Measurements from ENCODE around the gene ZSCAN22.
"Not testable (repeated sequence)": the region's sequence is repeated elsewhere in the genome, so short reads cannot be mapped to it uniquely, and the experiment has no call there.

The ZSCAN22 gene

DNA sequence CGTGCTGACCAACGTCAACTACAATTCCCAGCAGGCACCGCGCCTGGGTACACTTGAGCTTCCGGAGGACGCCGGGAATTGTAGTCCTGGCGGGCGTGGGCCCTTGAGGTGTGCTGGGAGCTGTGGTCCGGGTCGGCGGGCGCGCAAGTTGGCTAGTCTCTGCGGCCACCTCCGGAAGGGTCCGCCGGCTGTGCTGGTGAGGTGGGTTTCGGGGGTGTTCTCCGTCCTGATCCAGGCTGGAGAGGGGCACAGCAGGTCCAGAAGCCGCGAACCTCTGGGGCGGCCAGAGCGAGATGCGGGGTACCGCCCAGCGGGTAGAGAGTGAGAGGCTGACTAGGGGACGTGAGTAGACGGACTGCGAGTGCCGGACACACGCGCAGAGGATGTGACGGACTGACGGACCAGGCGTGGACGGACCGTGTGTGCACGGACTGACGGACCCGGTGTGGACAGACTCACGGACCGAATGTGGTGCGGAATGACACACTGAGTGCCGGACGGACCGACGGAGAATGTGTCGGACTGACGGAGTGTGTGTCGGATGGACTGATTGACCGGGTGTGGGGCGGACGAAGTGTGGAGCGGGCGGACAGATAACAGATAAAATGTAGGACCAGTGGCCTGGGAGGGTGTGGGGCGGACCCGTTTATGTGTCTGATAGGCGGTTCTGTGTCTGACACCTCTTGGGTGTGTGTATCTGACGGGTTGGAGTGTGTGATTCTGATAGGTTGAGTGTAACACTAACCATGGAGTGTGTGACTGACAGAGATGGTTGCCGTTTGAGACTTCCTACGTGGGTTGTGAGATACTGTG is at the start of gene ZSCAN22:
TSS of gene ZSCAN22 (plus strand) at position 81 of the 813 bp plus-strand sequence. CDS start 7,809 bp downstream, outside the sequence.
- peak; percentile 72 to 87 for DNase-seq (ENCODE audit: low read depth in 1 of 2, low spot score in 1 of 2)

DNA sequence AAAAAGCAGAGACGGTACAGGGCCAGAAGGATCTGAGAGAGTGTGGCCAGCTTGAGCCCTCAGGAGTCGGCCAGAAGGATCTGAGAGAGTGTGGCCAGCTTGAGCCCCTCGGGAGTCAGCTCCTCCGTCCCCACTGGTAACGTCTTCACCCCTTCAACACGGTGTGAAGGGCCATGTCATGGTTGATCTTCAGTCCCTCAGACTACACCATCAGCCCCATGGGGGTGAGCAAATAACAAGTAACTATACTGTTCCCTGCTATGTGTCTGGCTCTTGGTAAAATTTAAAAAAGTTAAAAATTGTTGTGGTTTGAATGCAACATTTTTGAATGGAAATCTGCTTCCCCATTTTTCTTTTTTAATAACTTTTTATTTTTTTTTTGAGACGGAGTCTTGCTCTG is 49.6 kb upstream of the ZSCAN22 start:
- no peak for DNase-seq (ENCODE audit: low read depth in 1 of 2, low spot score in 1 of 2)

DNA sequence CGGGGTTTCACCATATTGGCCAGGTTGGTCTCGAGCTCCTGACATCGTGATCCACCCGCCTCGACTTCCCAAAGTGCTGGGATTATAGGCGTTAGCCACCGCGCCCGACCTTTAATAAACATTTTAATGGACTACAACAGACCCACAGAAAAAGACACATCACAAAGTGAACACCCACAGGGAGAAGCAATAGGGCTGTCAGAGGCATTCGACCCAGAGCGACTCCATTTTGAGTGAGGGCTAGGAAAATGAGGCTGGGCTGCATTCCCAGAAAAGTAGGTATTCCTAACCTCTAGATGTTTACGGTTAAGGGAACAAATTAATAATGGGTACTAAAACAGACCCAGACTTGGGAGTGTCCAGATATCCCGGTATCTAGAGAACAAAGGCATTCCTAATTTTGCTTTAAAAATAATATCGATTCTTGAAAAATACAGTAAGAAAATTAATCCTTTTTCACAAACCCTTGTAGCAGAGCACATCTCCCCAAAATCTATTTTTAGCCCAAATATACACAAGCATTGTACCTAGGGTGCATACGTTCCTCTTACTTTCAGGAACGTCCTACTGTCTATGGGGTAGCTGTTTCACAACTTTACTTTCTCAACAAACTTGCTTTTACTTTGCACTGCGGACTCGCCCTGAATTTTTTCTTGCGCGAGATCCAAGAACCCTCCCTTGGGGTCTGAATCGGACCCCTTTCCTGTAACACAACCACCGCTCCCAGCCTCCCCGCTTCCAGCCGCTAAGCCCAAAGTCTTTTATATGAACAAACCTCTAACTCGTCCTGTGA is 48.9 kb upstream of the ZSCAN22 start:
- DNase-seq (ENCODE audit: low read depth in 1 of 2, low spot score in 1 of 2): no peak

GRCh38 chr19:58278541-58279041 is 48.2 kb upstream of the ZSCAN22 start, which contains the start of gene ZNF8:
ZNF8 (plus strand) TSS chr19:58278955; CDS start chr19:58279082, 127 bp downstream.
- DNase-seq (ENCODE audit: low read depth in 1 of 2, low spot score in 1 of 2): peak; percentile 88 to 97

GRCh38 chr19:58279042-58279924 is 47.5 kb upstream of the ZSCAN22 start:
- DNase-seq (ENCODE audit: low read depth in 1 of 2, low spot score in 1 of 2): peak; percentile 1 to 27

DNA sequence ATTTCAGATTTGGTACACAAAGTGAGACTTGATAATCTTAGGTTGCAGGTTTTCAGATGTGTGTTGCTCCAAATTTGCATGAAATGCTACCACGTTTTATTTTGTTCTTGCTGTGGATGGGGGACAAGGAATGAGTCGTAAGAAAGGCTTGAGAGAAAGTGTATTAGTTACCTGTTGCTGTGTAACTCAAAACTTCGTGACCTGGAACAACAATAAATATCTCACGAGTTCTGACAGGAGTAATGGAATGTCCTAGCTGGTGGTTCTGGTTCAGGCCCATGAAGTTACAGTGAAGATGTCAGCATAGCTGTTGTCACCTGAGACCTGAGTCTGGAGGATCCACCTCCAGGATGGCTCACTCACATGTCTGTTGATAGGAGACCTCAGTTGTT is 46.9 kb upstream of the ZSCAN22 start:
- no peak for DNase-seq (ENCODE audit: low read depth in 1 of 2, low spot score in 1 of 2)

DNA sequence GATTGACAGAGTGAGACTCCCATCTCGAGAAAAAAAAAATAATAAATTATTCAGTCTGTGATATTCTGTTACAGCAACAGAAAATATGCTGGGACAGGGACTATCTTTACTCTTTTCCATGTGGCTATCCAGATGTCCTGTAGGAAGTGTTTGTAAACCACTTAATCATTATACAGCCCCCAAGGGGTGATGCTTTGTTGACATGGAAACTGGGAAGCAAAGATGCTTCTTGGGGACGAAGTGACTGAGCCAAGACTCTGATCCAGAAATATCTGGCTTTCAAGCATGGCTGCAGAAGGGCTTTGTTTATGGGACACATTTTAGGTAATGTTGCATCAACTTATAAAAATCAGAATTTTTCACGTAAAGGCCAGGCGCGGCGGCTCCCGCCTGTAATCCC is 42.6 kb upstream of the ZSCAN22 start:
- DNase-seq (ENCODE audit: low read depth in 1 of 2, low spot score in 1 of 2): no peak

DNA sequence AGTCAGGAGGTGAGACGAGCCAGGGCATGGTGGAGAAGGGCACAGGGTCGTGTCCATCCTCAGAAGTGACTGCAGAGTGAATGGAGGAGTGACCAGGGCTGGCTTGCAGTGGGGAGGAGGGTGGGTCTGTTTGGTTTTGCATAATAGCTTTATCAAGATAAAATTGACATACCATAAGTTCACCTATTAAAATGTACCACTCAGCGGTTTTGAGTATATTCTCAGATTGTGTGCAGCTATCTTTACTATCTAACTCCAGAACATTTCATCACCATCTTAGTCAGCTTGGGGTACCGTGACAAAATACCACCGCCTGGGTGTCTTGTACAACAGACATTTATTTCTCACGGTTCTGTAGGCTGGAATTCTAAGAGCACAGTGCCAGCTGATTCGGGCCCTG is 34.9 kb upstream of the ZSCAN22 start:
- no peak for DNase-seq (ENCODE audit: low read depth in 1 of 2, low spot score in 1 of 2)

GRCh38 chr19:58294743-58295374 is 31.9 kb upstream of the ZSCAN22 start:
- no peak for DNase-seq (ENCODE audit: low read depth in 1 of 2, low spot score in 1 of 2)

GRCh38 chr19:58296104-58296503 is 30.7 kb upstream of the ZSCAN22 start:
- DNase-seq (ENCODE audit: low read depth in 1 of 2, low spot score in 1 of 2): no peak

- no peak for DNase-seq (ENCODE audit: low read depth in 1 of 2, low spot score in 1 of 2)
Measured at GRCh38 chr19:58300620-58301019, 26.2 kb upstream of the ZSCAN22 start.

DNA sequence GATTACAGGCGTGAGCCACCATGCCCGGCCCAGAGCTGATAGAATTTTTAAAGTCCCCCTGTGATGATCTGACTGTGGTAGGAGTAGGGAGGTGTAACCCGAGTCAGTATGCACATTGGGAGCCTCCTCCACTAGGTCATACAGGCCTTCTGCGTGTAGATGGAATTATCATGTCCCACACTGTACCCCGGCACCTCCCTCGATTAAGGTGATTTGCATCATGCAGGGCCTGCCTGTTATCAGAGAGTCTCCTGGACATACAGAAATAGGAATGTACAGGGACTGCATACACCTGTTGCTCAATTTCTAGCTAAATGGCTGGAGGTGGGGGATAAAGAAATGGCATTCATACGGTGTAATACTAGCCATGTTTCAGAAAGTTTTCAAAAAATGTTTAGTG is 22.5 kb upstream of the ZSCAN22 start:
- DNase-seq (ENCODE audit: low read depth in 1 of 2, low spot score in 1 of 2): no peak

DNA sequence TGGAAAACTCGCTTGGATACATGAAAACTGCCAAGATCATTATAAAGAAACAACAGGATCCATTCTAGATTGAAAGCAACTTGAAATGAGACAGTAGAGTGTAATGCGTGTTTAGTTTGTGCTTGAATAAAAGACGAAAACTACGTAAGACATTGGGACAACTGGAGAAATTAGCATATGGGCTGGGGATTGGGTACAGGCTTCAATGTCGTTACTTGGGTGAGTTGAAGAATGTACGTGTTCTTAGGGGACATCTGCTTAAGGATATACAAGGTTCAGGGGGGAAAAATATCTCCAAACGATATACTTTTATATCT is 22.1 kb upstream of the ZSCAN22 start:
- DNase-seq (ENCODE audit: low read depth in 1 of 2, low spot score in 1 of 2): no peak

DNA sequence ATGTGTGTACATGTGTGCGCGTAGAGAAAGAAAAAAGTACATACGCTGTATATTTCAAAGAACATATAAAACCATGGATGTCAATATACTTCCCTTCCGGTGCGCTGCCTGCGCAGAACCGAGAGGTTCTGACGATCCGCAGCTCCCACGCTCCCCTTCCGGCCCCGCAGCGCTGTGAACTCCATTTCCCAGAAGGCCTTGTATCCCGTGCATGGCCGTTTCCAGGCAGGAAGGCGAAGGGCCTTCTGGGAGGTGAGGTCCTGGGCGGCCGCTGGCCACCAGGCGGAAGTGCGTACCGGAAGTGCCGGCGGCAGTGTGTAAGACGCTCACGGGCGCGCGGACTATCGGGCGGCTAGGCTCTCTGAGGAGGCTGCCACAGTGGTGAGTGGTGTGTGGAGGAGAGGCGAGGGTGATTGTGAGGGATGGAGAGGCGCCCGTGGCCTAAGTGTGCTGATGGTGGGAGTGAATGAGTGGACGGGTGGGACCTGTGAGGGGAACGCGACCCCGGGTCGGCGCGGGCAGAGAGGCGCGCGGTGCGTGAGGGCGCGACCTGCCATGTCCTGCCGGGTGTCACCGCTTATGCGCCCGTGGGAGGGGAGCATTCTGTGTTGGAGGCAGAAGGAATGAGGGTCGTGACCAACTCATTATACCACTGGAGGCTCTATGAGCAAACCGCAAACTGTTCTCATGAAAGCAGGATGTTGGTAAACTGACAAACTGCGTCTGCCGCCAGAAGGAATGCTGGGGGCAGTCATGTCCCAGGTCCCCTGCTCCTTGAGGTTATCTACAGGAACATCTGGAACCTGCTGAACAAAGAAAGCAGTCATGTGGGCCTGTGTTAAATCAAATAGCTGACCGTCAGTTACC is 21.5 kb upstream of the ZSCAN22 start, which contains the start of gene ERVK3-1:
TSS of gene ERVK3-1 (plus strand) at position 313 of the 867 bp plus-strand sequence. CDS start 6,792 bp downstream, outside the sequence.
- DNase-seq (ENCODE audit: low read depth in 1 of 2, low spot score in 1 of 2): peak; percentile 77 to 92

DNA sequence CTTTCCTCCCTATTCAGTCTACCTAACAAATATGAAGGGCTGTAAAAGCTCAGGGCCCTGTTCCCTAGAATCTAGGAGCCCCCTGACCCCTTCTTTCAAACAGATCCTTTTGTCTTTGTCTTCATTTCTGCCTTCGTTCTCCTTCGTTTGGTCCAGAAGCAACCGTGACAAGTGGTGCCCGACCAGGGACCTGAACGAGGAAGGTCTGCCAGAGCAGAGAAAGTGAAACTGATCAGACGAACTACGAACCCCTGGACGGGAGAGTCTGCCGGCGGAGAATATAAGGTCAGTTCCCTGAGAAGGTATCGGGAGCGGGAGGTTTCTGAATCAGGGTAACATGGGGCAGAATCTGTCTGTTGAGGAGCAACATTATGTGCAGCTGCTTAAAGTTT is 20.9 kb upstream of the ZSCAN22 start:
- no peak for DNase-seq (ENCODE audit: low read depth in 1 of 2, low spot score in 1 of 2)

- DNase-seq (ENCODE audit: low read depth in 1 of 2, low spot score in 1 of 2): no peak
Measured at GRCh38 chr19:58307736-58308135, 19.1 kb upstream of the ZSCAN22 start.

DNA sequence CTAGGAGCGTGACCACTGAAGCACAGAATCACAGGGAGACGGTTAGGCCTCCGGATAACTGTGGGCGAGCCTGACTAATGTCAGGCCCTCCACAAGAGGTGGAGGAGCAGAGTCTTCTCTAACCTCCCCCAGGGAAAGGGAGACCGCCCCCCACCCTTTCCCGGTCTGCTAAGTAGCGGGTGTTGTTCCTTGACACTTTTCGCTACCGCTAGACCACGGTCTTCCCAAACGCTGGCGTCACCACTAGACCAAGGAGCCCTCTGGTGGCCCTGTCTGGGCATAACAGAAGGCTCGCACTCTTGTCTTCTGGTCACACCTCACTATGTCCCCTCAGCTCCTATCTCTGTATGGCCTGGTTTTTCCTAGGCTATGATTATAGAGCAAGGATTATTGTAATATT is 16.1 kb upstream of the ZSCAN22 start:
- not testable (repeated sequence) for DNase-seq (ENCODE audit: low read depth in 1 of 2, low spot score in 1 of 2)

- DNase-seq (ENCODE audit: low read depth in 1 of 2, low spot score in 1 of 2): no peak
Measured at GRCh38 chr19:58311345-58311865, 15.4 kb upstream of the ZSCAN22 start.

DNA sequence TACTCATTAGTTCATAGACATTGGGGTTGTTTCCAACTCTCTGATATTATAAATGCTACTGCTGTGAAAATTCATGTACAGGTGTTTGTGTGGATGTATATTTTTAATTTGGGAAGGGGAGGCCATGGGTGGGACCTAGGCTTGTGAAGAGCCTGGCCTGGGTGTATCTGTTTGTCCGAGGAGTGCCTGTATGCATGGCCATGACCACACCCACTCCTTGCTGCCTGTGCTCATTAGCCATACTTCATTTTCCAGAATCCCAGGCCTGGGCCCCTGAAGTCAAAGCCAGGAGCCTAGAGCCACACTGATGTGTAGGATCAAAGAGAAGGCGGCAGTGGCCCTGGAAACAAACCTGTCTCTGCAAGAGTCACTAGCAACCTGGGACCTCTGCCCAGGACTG is 11.2 kb upstream of the ZSCAN22 start:
- no peak for DNase-seq (ENCODE audit: low read depth in 1 of 2, low spot score in 1 of 2)

Data from activated CD4-positive, alpha-beta T cell treated with anti-CD3 and anti-CD28 coated beads, Interleukin-2, amount 50 U/mL, for 24 hours (primary cell).